Measurements from ENCODE around the gene IGF2BP2. TPM values are rescaled to one million over a fixed set of nuclear protein-coding genes. Genes with fewer than 3 reads are reported as not detected.

The IGF2BP2 gene
- total RNA-seq, 1 experiment from 2014 or later: 135 TPM

DNA sequence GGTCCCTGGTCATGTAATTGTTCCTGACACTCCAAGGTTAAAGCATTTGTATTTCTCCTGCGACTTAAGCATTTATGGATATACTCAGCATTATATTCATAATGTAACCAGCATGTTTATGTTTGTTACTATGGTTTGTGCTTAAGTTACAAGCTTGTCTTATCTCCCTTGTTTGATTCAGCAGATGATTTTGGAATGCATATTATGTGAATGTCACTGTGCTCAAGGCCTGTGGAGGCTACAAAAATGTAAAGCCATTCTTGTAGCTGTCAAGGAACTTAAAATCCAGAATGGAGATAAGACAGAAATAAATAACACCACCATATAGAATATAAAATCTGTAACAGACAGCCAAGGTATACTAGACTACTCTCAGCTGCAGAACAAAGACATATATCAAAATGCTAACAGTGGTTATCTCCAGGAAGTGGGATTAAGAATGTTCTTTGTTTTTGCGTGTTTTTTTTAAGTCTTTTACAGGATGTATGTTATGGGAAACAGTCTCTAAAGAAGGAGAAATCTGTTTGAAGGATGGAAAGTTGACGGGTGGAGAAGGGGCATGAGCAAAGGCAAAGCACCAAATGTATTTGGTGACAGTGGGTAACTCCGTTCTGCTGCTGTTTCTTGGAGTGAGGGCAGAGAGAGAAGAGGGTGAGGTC lies 61.4 kb downstream of the IGF2BP2 start:
- Histone ChIP-seq H3K27ac (ENCODE audit: low read depth, low read length) (no peak overlapping the region), H3K4me3 (replicated peaks in 1 of 2; ENCODE audit: low read depth in 1 of 2, low read length in 2 of 2) (no peak overlapping the region), H3K36me3 (ENCODE audit: control insufficient read depth in 1 of 2, insufficient read depth in 2 of 2, low read length in 2 of 2) (no peaks in the 10 kb centered on the region), H3K27me3 (ENCODE audit: insufficient read depth, low read length) (no peaks in the 10 kb centered on the region), H3K79me2 (ENCODE audit: insufficient read depth, low read length) (peaks cover 100% of the 10 kb centered on the region), H3K9me2 (ENCODE audit: insufficient read depth) (no peaks in the 10 kb centered on the region), H3K9me3 (ENCODE audit: control insufficient read depth in 1 of 2, insufficient read depth in 1 of 2, low read depth in 1 of 2, low read length in 2 of 2) (no peaks in the 10 kb centered on the region), H3K4me2 (ENCODE audit: low read length) (no peak overlapping the region), H3K4me1 (ENCODE audit: control insufficient read depth in 1 of 2, insufficient read depth in 2 of 2, low read length in 2 of 2) (peaks cover 11 to 45% of the 10 kb centered on the region in 2 experiments; a peak in 3 of 4 replicates), H3K9ac (ENCODE audit: low read length) (no peak overlapping the region), H2AFZ (ENCODE audit: low read depth, low read length, poor library complexity, severe bottlenecking) (no peak overlapping the region), H4K20me1 (ENCODE audit: insufficient read depth) (peaks cover 58% of the 10 kb centered on the region)
- ATAC-seq (no peak), DNase-seq (ENCODE audit: low read depth, low spot score) (no peak)
- TF ChIP-seq SP1 (IDR thresholded peaks at IDR 0.05; ENCODE audit: low read depth) (no peak), CEBPB (IDR thresholded peaks at IDR 0.05; ENCODE audit: low read depth) (no peak), ELF1 (IDR thresholded peaks at IDR 0.05; ENCODE audit: borderline replicate concordance, low read depth) (no peak), EGR1 (IDR thresholded peaks at IDR 0.05; ENCODE audit: low read depth) (no peak), RAD21 (IDR thresholded peaks at IDR 0.05; ENCODE audit: low read depth) (no peak), SIN3A (IDR thresholded peaks at IDR 0.05; ENCODE audit: low read depth) (no peak)
- TF ChIP-seq, protein P1, sequence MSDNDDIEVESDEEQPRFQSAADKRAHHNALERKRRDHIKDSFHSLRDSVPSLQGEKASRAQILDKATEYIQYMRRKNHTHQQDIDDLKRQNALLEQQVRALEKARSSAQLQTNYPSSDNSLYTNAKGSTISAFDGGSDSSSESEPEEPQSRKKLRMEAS (IDR thresholded peaks at IDR 0.05): no peak
- TF ChIP-seq, protein P2, sequence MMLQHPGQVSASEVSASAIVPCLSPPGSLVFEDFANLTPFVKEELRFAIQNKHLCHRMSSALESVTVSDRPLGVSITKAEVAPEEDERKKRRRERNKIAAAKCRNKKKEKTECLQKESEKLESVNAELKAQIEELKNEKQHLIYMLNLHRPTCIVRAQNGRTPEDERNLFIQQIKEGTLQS (IDR thresholded peaks at IDR 0.05): no peak
- ChIA-PET POLR2A (no interaction called here), RAD21 (ENCODE audit: low non-redundant PET in 1 of 2, low total read pairs in 2 of 2, uncharacterized antibody in 2 of 2, unreplicated experiment in 2 of 2) (no interaction called here), CTCF (interaction anchor here (1.3 to 3.7 kb wide), 2 partner anchors 10 to 103 kb away, joined by 3 to 11 read pairs; no protein-coding TSS in a partner anchor)
- BruUV-seq (replicated peaks): no TSS peak
- intact Hi-C loops (cut with micrococcal nuclease): no loop called here

DNA sequence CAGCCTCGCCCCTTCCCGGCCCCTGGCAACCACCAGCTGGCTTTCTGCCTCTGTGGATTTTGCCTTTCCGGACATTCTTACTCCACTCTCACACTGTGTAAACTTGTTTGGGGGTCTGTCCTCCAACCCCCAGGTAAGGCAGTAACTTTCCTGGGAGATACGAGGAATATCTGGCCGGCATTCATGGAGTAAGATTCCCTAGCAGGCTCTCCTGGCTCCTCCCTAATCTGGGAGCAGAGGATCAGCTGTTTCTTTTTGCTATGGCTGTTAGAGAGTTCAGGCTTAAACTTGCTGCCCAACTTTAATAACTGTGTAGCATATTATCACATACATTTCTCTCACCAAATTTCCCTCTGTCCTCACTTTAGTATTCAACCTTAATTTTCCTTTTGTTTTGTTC lies 64.3 kb downstream of the IGF2BP2 start:
- Histone ChIP-seq H3K9ac (ENCODE audit: low read length) (no peak overlapping the region), H3K9me3 (ENCODE audit: control insufficient read depth in 1 of 2, insufficient read depth in 1 of 2, low read depth in 1 of 2, low read length in 2 of 2) (no peaks in the 10 kb centered on the region), H3K4me1 (ENCODE audit: control insufficient read depth in 1 of 2, insufficient read depth in 2 of 2, low read length in 2 of 2) (peaks cover 31 to 58% of the 10 kb centered on the region in 2 experiments), H3K27me3 (ENCODE audit: insufficient read depth, low read length) (no peaks in the 10 kb centered on the region), H4K20me1 (ENCODE audit: insufficient read depth) (peaks cover 51% of the 10 kb centered on the region; the same call in 1 of the 2 replicates), H3K27ac (ENCODE audit: low read depth, low read length) (no peak overlapping the region), H3K36me3 (ENCODE audit: control insufficient read depth in 1 of 2, insufficient read depth in 2 of 2, low read length in 2 of 2) (0 out of 4 replicates have a peak, but pooled peaks cover 0 to 3% of the 10 kb centered on the region in 2 experiments), H3K4me2 (ENCODE audit: low read length) (no peak overlapping the region), H3K9me2 (ENCODE audit: insufficient read depth) (no peaks in the 10 kb centered on the region), H3K4me3 (replicated peaks in 1 of 2; ENCODE audit: low read depth in 1 of 2, low read length in 2 of 2) (no peak overlapping the region), H3K79me2 (ENCODE audit: insufficient read depth, low read length) (peaks cover 100% of the 10 kb centered on the region), H2AFZ (ENCODE audit: low read depth, low read length, poor library complexity, severe bottlenecking) (no peak overlapping the region)
- no TSS peak for BruUV-seq (replicated peaks)
- TF ChIP-seq JUND (IDR thresholded peaks at IDR 0.05) (no peak), ELF1 (IDR thresholded peaks at IDR 0.05; ENCODE audit: borderline replicate concordance, low read depth) (no peak)
- TF ChIP-seq, protein P1 (IDR thresholded peaks at IDR 0.05): no peak
- CTCF ChIA-PET: interaction anchor here (1.3 kb wide), 1 partner anchor 8 kb away, joined by 5 read pairs; no protein-coding TSS in a partner anchor
- intact Hi-C loops (cut with micrococcal nuclease): no loop called here
- POLR2A ChIA-PET: no interaction called here
- no peak for DNase-seq (ENCODE audit: low read depth, low spot score)
- no peak for ATAC-seq
- RAD21 ChIA-PET (ENCODE audit: low non-redundant PET in 1 of 2, low total read pairs in 2 of 2, uncharacterized antibody in 2 of 2, unreplicated experiment in 2 of 2): no interaction called here

Measured in HCT116 (cell line).